OCI-LY7 (cell line): ENCODE results near the gene DNM3. TPM values are rescaled to one million over a fixed set of nuclear protein-coding genes. Genes with fewer than 3 reads are reported as not detected.

Experiments used
- BruUV-seq: library from RNA; stranded (reverse); fragments of 400-500 nt; replicated peaks from 2 replicates; lab custom pipeline; 2021; lab: Mats Ljungman, UMichigan
- CTCF ChIA-PET: fragments of 300-600 bp; sonication (Branson Sonifier 250); formaldehyde crosslinking; loops from one replicate; lab custom pipeline; 2022; ENCODE audit warnings: antibody characterized with exemption; ENCODE audit not compliant: unreplicated experiment; lab: Charles Lee
- POLR2A ChIA-PET: fragments of 300-600 bp; sonication (Branson Sonifier 250); formaldehyde crosslinking; loops from one replicate; lab custom pipeline; 2022; ENCODE audit warnings: antibody characterized with exemption; lab: Charles Lee
- DNase-seq: peaks from one replicate; pipeline ENCODE4 v3.0.0-alpha.2; 2015; ENCODE audit warnings: low spot score
- H2AFZ ChIP-seq: fragments of 200-600 bp; sonication (generic), shearing (Covaris generic); 2 replicates; pipeline ENCODE4 v1.6.1; 2014; ENCODE audit warnings: mild to moderate bottlenecking, antibody characterized with exemption, low read length, moderate library complexity
- H3K27ac ChIP-seq: fragments of 200-600 bp; sonication (generic); 2 replicates; pipeline ENCODE4 v1.5.1; 2014; ENCODE audit warnings: mixed run types, low read depth, mild to moderate bottlenecking, moderate library complexity, low read length, inconsistent platforms; ENCODE audit not compliant: poor library complexity, severe bottlenecking
- H3K36me3 ChIP-seq: fragments of 200-600 bp; sonication (generic); 2 replicates; pipeline ENCODE4 v1.6.1; 2014; ENCODE audit warnings: mild to moderate bottlenecking, antibody characterized with exemption, low read length, moderate library complexity, mixed read lengths; ENCODE audit not compliant: insufficient read depth
- H3K4me1 ChIP-seq: fragments of 200-600 bp; sonication (generic); 2 replicates; pipeline ENCODE4 v1.5.1; 2014; ENCODE audit warnings: mild to moderate bottlenecking, low read length; ENCODE audit not compliant: insufficient read depth, poor library complexity, severe bottlenecking
- H3K4me2 ChIP-seq: fragments of 200-600 bp; sonication (generic); 2 replicates; pipeline ENCODE4 v1.6.1; 2014; ENCODE audit warnings: mild to moderate bottlenecking, low read length
- H3K4me3 ChIP-seq: fragments of 200-600 bp; sonication (generic); 2 replicates; pipeline ENCODE4 v1.5.1; 2014; ENCODE audit warnings: mild to moderate bottlenecking, low read depth, low read length; ENCODE audit not compliant: poor library complexity, severe bottlenecking
- H3K79me2 ChIP-seq: fragments of 200-600 bp; sonication (generic); 2 replicates; pipeline ENCODE4 v1.6.1; 2016; ENCODE audit warnings: low read depth, mild to moderate bottlenecking, low read length, moderate library complexity, mixed read lengths; ENCODE audit not compliant: insufficient read depth
- H3K9me2 ChIP-seq: fragments of 200-600 bp; sonication (generic); 2 replicates; pipeline ENCODE4 v1.6.1; 2016; ENCODE audit warnings: mild to moderate bottlenecking, low read length, mixed read lengths; ENCODE audit not compliant: insufficient read depth
- H3K9me3 ChIP-seq: fragments of 200-600 bp; sonication (generic); 2 replicates; pipeline ENCODE4 v1.6.1; 2014; ENCODE audit warnings: mild to moderate bottlenecking, mixed run types, low read length, mixed read lengths
- H4K20me1 ChIP-seq: fragments of 200-600 bp; sonication (generic); 2 replicates; pipeline ENCODE4 v1.6.1; 2014; ENCODE audit warnings: mild to moderate bottlenecking, antibody characterized with exemption, low read length, moderate library complexity, mixed read lengths; ENCODE audit not compliant: insufficient read depth
- EZH2phosphoT487 ChIP-seq: fragments of 200-600 bp; sonication (generic); IDR thresholded peaks from 2 replicates; pipeline ENCODE4 v1.6.1; 2018; ENCODE audit warnings: low read depth, borderline replicate concordance, mild to moderate bottlenecking, mixed run types, antibody characterized with exemption, low read length, moderate library complexity, mixed read lengths
- intact Hi-C: fragments of 100-400 bp; cut with micrococcal nuclease; formaldehyde crosslinking; loops from one replicate; pipeline ENCODE4 v1.10.0; 2022; ENCODE audit not compliant: unreplicated experiment
- total RNA-seq, 2 experiments: library from RNA; depleted of rRNA in 1 of 2; stranded (reverse); fragments of >200 nt in 1 of 2; shearing (Covaris generic) in 1 of 2; gene quantifications; 2 replicates each; pipeline ENCODE4 v1.2.3, GENCODE V29; 2014 to 2022
- TF ChIP-seq, protein P1 (sequence below): fragments of 200-600 bp; sonication (generic); conservative IDR thresholded peaks from 2 replicates; pipeline ENCODE4 v1.5.1; 2014; ENCODE audit warnings: mild to moderate bottlenecking, antibody characterized with exemption, low read length, moderate library complexity, mixed read lengths

DNM3 gene
- total RNA-seq, 2 experiments from 2014 or later: 0.47 to 0.61 TPM

DNA sequence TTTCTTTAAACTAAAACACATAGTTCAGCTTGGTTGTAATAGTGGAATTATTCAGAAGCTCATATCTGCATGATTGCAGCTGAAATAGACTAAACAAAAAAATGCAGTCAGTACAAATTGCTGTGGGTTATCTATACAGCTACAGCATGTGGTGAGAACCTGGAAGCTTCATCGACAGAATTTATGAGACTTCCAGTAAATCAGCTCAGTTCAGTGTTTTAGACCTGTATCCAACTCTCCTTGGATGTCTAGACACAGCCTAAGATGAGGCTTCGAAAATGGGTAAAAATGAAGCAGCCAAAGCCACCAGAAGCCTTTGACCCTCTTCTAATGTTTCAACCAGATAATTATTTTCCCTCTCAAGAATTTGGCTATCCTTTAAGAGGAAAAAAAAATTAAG is 452.1 kb downstream of the DNM3 start:
- intact Hi-C loops: no loop called here
- no TSS peak for BruUV-seq
- Histone ChIP-seq H3K4me2 (no peak overlapping the region), H3K27ac (no peak overlapping the region), H3K9me2 (no peaks in the 10 kb centered on the region), H3K36me3 (no peaks in the 10 kb centered on the region), H3K4me3 (no peak overlapping the region), H3K79me2 (no peaks in the 10 kb centered on the region), H4K20me1 (no peaks in the 10 kb centered on the region), H2AFZ (no peak overlapping the region), H3K9me3 (no peaks in the 10 kb centered on the region), H3K4me1 (no peaks in the 10 kb centered on the region)
- CTCF ChIA-PET: no interaction called here
- no peak for DNase-seq
- POLR2A ChIA-PET: no interaction called here
- no peak for TF ChIP-seq EZH2phosphoT487
- TF ChIP-seq, protein P1, sequence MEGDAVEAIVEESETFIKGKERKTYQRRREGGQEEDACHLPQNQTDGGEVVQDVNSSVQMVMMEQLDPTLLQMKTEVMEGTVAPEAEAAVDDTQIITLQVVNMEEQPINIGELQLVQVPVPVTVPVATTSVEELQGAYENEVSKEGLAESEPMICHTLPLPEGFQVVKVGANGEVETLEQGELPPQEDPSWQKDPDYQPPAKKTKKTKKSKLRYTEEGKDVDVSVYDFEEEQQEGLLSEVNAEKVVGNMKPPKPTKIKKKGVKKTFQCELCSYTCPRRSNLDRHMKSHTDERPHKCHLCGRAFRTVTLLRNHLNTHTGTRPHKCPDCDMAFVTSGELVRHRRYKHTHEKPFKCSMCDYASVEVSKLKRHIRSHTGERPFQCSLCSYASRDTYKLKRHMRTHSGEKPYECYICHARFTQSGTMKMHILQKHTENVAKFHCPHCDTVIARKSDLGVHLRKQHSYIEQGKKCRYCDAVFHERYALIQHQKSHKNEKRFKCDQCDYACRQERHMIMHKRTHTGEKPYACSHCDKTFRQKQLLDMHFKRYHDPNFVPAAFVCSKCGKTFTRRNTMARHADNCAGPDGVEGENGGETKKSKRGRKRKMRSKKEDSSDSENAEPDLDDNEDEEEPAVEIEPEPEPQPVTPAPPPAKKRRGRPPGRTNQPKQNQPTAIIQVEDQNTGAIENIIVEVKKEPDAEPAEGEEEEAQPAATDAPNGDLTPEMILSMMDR: no peak

- Histone ChIP-seq H3K9me3 (no peaks in the 10 kb centered on the region), H4K20me1 (no peaks in the 10 kb centered on the region), H3K36me3 (no peaks in the 10 kb centered on the region), H3K4me3 (no peak overlapping the region), H3K9me2 (no peaks in the 10 kb centered on the region), H3K4me1 (no peaks in the 10 kb centered on the region), H3K79me2 (no peaks in the 10 kb centered on the region), H3K27ac (no peak overlapping the region), H3K4me2 (no peak overlapping the region), H2AFZ (no peak overlapping the region)
- DNase-seq: no peak
- ChIA-PET POLR2A (interaction anchor here (1.0 kb wide), 1 partner anchor 14 kb away, joined by 3 read pairs; no protein-coding TSS in a partner anchor), CTCF (no interaction called here)
- intact Hi-C loops: no loop called here
- TF ChIP-seq, protein P1: no peak
- no peak for TF ChIP-seq EZH2phosphoT487
- BruUV-seq: no TSS peak
Observed at GRCh38 chr1:172298141-172298540, 456.8 kb downstream of the DNM3 start.

DNA sequence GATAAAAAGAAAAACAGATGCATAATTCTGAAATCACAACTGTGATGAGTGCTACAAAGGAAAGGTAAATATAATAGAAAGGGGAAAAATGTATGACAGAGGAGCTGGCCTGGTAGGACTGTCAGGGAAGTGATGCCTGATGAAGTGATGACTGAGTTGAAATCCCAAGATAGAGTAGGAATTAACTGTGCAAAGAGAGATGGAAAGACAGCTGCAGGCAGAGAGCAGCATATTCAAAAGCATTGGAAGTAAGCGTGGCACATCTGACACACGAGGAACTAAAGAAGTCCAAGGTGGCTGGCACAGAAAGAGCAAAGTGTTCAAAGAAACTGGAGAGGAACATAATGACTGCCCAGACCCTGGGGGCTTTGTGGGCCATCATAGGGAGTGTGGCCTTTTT is 457.6 kb downstream of the DNM3 start:
- CTCF ChIA-PET: no interaction called here
- Histone ChIP-seq H3K36me3 (no peaks in the 10 kb centered on the region), H4K20me1 (no peaks in the 10 kb centered on the region)

More for the DNA sequence above, 457.6 kb downstream of the DNM3 start:
- no peaks in the 10 kb centered on the region for H3K9me2 ChIP-seq
- no peaks in the 10 kb centered on the region for H3K79me2 ChIP-seq
- intact Hi-C loops: no loop called here
- H3K4me2 ChIP-seq: no peak overlapping the region
- DNase-seq: no peak
- no peak overlapping the region for H3K27ac ChIP-seq
- POLR2A ChIA-PET: interaction anchor here (0.6 to 0.8 kb wide), 2 partner anchors 16 to 102 kb away, joined by 3 to 5 read pairs; no protein-coding TSS in a partner anchor
- no peak overlapping the region for H3K4me3 ChIP-seq
- BruUV-seq: no TSS peak
- TF ChIP-seq EZH2phosphoT487: no peak
- TF ChIP-seq, protein P1: no peak
- no peaks in the 10 kb centered on the region for H3K9me3 ChIP-seq
- H2AFZ ChIP-seq: no peak overlapping the region
- H3K4me1 ChIP-seq: no peaks in the 10 kb centered on the region
